ENCODE measurements around the gene FGF12. TPM values are rescaled to one million over a fixed set of nuclear protein-coding genes. Genes with fewer than 3 reads are reported as not detected.

Gene FGF12
- total and polyA plus RNA-seq, 2 donors = 0.72 to 4.5 TPM

DNA sequence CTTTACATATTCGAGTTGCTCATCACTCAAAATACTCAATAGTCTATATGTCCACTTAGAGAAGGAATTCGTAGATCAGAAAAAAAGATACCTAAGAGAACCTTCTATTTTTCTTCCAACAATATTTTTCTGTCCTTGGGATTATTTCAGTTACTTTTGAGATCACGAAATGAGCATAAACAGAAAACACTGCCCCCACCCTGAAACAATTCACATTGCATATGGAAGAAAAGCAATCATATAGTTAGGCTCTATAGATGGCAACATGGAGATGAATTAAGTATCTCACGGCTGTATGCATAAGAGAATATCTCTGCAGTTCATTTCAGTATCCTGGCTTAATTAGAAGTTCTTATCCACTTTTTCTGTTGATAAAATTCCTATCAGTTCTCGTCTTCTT lies 391.1 kb downstream of the FGF12 start:
- Histone ChIP-seq H3K4me3 (ENCODE audit: low read depth, low read length) (no peak overlapping the region), H3K36me3 (ENCODE audit: insufficient read depth) (no peaks in the 10 kb centered on the region), H3K4me1 (ENCODE audit: insufficient read depth) (no peaks in the 10 kb centered on the region), H3K27ac (ENCODE audit: low read depth) (no peak overlapping the region)
- no peak for DNase-seq (ENCODE audit: extremely low spot score)
- 79% methylated on average over 5 of the region's 5 CpGs for WGBS

DNA sequence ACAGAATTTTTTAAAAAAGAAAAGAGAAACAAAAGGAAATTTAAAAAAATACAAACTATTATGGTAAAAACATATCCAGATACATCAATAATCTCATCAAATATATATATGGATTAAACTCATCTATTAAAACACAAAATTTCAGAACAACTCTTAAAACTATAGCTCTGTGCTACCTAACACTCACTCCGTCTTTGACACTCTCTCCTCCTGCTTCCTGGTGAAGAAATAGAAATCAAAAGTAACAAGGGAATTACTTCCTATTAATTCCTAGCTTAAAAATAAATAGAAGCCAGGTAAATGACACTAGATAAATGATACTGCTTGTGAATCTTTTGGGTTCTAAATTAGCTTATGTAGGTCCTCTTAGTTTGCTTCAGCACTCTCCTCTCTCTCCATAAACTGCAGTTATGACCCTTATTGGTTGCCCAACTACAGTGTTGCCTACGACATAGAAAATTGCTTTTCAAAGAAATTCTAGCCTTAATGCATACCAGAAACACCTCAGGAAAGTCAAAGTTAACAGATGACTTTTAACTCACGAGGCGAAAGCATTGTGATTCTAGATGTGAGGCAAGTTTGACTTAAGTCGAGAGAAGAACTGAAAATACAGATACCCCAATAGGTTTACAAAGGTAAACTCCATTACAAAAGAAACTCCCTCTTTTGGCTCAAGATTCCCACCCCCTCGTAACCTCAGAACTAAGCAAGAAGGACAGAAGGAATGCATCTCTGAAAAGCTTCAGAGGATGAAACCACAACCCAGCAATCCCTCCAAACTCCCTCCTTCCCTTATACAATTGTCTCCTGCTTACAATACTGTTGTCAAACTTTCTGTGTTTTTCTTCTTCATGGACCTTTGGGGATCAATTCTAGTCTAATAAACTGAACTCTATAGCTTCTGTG lies 394.7 kb downstream of the FGF12 start:
- H3K4me3 ChIP-seq (ENCODE audit: low read depth, low read length) = no peak overlapping the region
- H3K36me3 ChIP-seq (ENCODE audit: insufficient read depth) = no peaks in the 10 kb centered on the region
- WGBS = 64% methylated on average over 6 of the region's 6 CpGs
- H3K4me1 ChIP-seq (ENCODE audit: insufficient read depth) = no peaks in the 10 kb centered on the region
- no peak overlapping the region for H3K27ac ChIP-seq (ENCODE audit: low read depth)
- no peak for DNase-seq (ENCODE audit: extremely low spot score)

DNA sequence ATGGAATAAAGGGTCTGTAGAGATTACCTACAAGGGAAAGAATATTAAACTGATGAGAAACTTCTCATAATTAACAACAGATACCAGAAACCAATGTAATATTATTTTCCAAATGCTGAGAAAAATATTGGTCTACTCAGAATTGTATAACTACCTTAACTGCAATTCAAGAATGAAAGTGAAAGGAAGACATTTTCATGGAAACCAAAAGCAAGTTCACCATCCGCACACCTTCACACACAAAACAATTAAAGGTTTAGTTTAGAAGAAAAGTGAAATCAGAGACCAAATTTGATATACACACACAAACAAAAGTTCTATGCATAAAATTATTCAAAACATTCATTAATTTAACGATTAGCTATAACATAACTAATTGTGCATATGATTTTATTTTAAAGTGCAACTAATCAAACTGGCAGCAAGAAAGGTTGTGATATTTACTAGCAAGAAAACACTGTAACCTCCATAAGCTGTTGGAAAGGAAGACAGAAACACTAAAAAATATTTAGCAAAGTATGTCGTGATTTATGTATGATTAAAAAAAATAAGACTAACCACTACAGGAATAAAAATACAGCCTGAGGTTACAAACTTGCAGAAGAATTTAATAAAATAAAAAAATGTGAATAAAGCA lies 395.5 kb downstream of the FGF12 start:
- DNase-seq (ENCODE audit: extremely low spot score) = no peak
- no peak overlapping the region for H3K27ac ChIP-seq (ENCODE audit: low read depth)
- 85% methylated on average over 3 of the region's 3 CpGs for WGBS
- H3K4me3 ChIP-seq (ENCODE audit: low read depth, low read length) = no peak overlapping the region
- no peaks in the 10 kb centered on the region for H3K36me3 ChIP-seq (ENCODE audit: insufficient read depth)
- no peaks in the 10 kb centered on the region for H3K4me1 ChIP-seq (ENCODE audit: insufficient read depth)

- no peak for DNase-seq (ENCODE audit: extremely low spot score)
- H3K27ac ChIP-seq (ENCODE audit: low read depth) = no peak overlapping the region
- H3K36me3 ChIP-seq (ENCODE audit: insufficient read depth) = no peaks in the 10 kb centered on the region
- no peak overlapping the region for H3K4me3 ChIP-seq (ENCODE audit: low read depth, low read length)
- no peaks in the 10 kb centered on the region for H3K4me1 ChIP-seq (ENCODE audit: insufficient read depth)
- WGBS = 83% methylated on average over 2 of the region's 2 CpGs
These were observed 400.7 kb downstream of the FGF12 start for GRCh38 chr3:192326656-192327055.

DNA sequence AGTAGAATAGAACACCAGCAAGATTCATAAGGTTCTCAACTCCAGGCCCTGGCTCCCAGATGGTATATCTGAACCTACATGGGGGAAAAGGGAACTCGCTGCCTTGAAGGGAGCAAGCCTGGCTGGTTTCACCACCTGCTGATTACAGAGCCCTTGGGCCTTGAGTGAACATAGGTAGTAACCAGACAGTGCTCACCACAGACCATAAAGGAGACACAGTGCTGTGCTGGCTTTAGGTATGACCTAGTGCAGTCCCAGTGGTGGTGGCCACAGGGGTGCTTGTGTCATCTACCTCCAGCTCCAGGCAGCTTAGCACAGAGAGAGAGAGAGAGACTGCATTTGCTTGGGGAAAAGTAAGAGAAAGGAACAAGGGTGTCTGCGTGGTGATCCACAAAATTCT lies 409.8 kb downstream of the FGF12 start:
- Histone ChIP-seq H3K27ac (ENCODE audit: low read depth) (no peak overlapping the region), H3K4me1 (ENCODE audit: insufficient read depth) (no peaks in the 10 kb centered on the region), H3K4me3 (ENCODE audit: low read depth, low read length) (no peak overlapping the region), H3K36me3 (ENCODE audit: insufficient read depth) (no peaks in the 10 kb centered on the region)
- 87% methylated on average over 2 of the region's 2 CpGs for WGBS
- no peak for DNase-seq (ENCODE audit: extremely low spot score)

- Histone ChIP-seq H3K4me1 (ENCODE audit: insufficient read depth) (no peaks in the 10 kb centered on the region), H3K36me3 (ENCODE audit: insufficient read depth) (no peaks in the 10 kb centered on the region), H3K4me3 (ENCODE audit: low read depth, low read length) (no peak overlapping the region), H3K27ac (ENCODE audit: low read depth) (no peak overlapping the region)
- no peak for DNase-seq (ENCODE audit: extremely low spot score)
These were observed 413.7 kb downstream of the FGF12 start for GRCh38 chr3:192313605-192314004.

GRCh38 chr3:192307631-192308030 lies 419.7 kb downstream of the FGF12 start:
- Histone ChIP-seq H3K27ac (ENCODE audit: low read depth) (no peak overlapping the region), H3K4me1 (ENCODE audit: insufficient read depth) (no peaks in the 10 kb centered on the region), H3K36me3 (ENCODE audit: insufficient read depth) (no peaks in the 10 kb centered on the region), H3K4me3 (ENCODE audit: low read depth, low read length) (no peak overlapping the region)
- DNase-seq (ENCODE audit: extremely low spot score) = no peak
- WGBS = 81% methylated on average over 3 of the region's 3 CpGs

DNA sequence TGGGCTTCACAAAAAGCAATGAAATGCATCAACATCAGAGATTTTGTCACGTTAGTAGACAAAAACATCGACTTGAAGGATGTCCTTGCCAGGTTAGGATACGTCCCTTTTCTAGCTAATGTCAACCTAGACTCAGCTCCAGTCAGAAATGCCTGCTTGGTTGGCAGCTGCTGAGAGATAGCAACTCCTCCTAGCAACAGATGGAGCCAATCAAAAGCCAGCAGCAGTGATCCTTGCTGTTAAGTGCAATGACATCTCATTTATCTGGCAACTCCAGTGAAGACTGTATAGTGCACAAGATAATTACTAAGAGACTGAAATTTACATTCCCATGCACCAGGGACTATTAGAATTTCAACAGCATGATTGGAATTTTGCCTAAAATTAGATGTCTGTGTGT lies 424.1 kb downstream of the FGF12 start:
- H3K27ac ChIP-seq (ENCODE audit: low read depth) = no peak overlapping the region
- WGBS = 66% methylated on average over 3 of the region's 3 CpGs
- H3K36me3 ChIP-seq (ENCODE audit: insufficient read depth) = no peaks in the 10 kb centered on the region
- H3K4me3 ChIP-seq (ENCODE audit: low read depth, low read length) = no peak overlapping the region
- H3K4me1 ChIP-seq (ENCODE audit: insufficient read depth) = no peaks in the 10 kb centered on the region
- DNase-seq (ENCODE audit: extremely low spot score) = no peak

GRCh38 chr3:192302721-192303120 lies 424.6 kb downstream of the FGF12 start:
- H3K36me3 ChIP-seq (ENCODE audit: insufficient read depth) = no peaks in the 10 kb centered on the region
- no peaks in the 10 kb centered on the region for H3K4me1 ChIP-seq (ENCODE audit: insufficient read depth)
- H3K4me3 ChIP-seq (ENCODE audit: low read depth, low read length) = no peak overlapping the region
- H3K27ac ChIP-seq (ENCODE audit: low read depth) = no peak overlapping the region
- DNase-seq (ENCODE audit: extremely low spot score) = no peak

- 98% methylated on average over 1 of the region's 1 CpG for WGBS
These were observed 427.4 kb downstream of the FGF12 start for GRCh38 chr3:192299921-192300320.

DNA sequence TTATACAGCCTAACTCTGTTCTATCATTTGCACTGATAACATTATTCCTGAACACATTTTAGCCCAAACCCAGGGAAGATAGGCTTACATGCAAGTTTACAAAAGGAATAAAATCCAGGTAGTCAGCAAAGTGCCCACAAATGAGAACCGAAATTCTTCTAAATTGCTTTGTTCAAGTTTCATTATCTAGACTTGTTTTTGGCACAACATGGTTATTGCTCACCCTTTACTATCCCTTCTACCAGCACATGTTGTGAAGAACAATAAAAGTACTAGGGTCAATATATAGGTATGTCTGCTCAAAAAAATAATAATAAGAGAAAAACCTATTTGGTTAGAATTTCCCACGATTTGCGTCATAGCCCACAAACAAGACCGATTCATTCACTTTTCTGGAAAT lies 430.5 kb downstream of the FGF12 start:
- no peaks in the 10 kb centered on the region for H3K36me3 ChIP-seq (ENCODE audit: insufficient read depth)
- no peak overlapping the region for H3K27ac ChIP-seq (ENCODE audit: low read depth)
- no peak overlapping the region for H3K4me3 ChIP-seq (ENCODE audit: low read depth, low read length)
- no peaks in the 10 kb centered on the region for H3K4me1 ChIP-seq (ENCODE audit: insufficient read depth)
- 96% methylated on average over 4 of the region's 4 CpGs for WGBS
- DNase-seq (ENCODE audit: extremely low spot score) = no peak

More at GRCh38 chr3:192299921-192300320, 427.4 kb downstream of the FGF12 start:
- DNase-seq (ENCODE audit: extremely low spot score) = no peak
- Histone ChIP-seq H3K27ac (ENCODE audit: low read depth) (no peak overlapping the region), H3K4me3 (ENCODE audit: low read depth, low read length) (no peak overlapping the region), H3K4me1 (ENCODE audit: insufficient read depth) (no peaks in the 10 kb centered on the region), H3K36me3 (ENCODE audit: insufficient read depth) (no peaks in the 10 kb centered on the region)

- Histone ChIP-seq H3K4me3 (ENCODE audit: low read depth, low read length) (no peak overlapping the region), H3K4me1 (ENCODE audit: insufficient read depth) (no peaks in the 10 kb centered on the region), H3K27ac (ENCODE audit: low read depth) (no peak overlapping the region), H3K36me3 (ENCODE audit: insufficient read depth) (no peaks in the 10 kb centered on the region)
- WGBS = 90% methylated on average over 2 of the region's 2 CpGs
- DNase-seq (ENCODE audit: extremely low spot score) = no peak
These were observed 442.8 kb downstream of the FGF12 start for GRCh38 chr3:192284443-192285072.

DNA sequence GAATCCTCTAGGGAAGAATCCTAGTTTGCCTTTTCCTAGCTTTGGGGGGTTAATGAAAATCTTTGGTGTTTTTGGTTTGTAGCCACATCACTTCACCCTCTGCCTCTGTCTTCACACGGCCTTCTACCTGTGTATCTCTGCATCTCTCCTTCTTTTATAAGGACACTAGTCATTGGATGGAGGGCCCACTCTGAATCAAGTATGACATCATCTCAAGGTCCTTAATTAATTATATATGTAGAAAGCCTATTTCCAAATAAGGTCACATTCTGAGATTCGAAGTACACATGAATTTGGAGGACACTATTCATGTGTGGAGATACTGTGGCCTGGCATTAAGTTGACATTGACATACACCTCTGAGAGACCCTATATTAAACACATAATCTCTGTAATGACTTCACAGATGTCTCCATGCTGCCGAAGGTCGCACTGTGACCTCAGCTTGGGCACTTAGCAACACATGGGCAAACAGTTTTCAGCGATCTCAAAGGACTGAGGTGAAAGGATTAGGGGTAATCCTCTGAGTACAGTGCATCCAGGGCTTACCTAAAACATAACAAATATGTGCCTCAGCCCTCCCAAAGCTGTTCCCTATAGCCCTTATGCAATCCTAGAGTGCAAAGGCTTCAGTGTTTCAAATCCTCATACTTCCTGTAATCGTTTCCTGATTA lies 446.0 kb downstream of the FGF12 start:
- H3K4me3 ChIP-seq (ENCODE audit: low read depth, low read length) = no peak overlapping the region
- H3K36me3 ChIP-seq (ENCODE audit: insufficient read depth) = no peaks in the 10 kb centered on the region
- no peak for DNase-seq (ENCODE audit: extremely low spot score)
- 56% methylated on average over 6 of the region's 6 CpGs for WGBS
- H3K27ac ChIP-seq (ENCODE audit: low read depth) = no peak overlapping the region
- H3K4me1 ChIP-seq (ENCODE audit: insufficient read depth) = no peaks in the 10 kb centered on the region
